Endodermal cell (in vitro differentiated cells): Measurements from ENCODE around the gene CTDNEP1. TPM values are rescaled to one million over a fixed set of nuclear protein-coding genes. Genes with fewer than 3 reads are reported as not detected.

Experiments used
- DNase-seq: peaks from one replicate; pipeline ENCODE4 v3.0.0-alpha.2; 2017
- H3K27ac ChIP-seq: 2 replicates; pipeline ENCODE4 v1.5.1; 2013; ENCODE audit warnings: mild to moderate bottlenecking, low read depth, low read length, moderate library complexity
- H3K27me3 ChIP-seq: 2 replicates; pipeline ENCODE4 v1.6.1; 2013; ENCODE audit warnings: mild to moderate bottlenecking, low read length, moderate library complexity; ENCODE audit not compliant: insufficient read depth, control insufficient read depth, poor library complexity, severe bottlenecking
- H3K36me3 ChIP-seq: 2 replicates; pipeline ENCODE4 v1.7.0; 2013; ENCODE audit warnings: mild to moderate bottlenecking, low read length, moderate library complexity; ENCODE audit not compliant: control insufficient read depth, insufficient read depth
- H3K4me1 ChIP-seq: one replicate; pipeline ENCODE4 v1.7.0; 2013; ENCODE audit warnings: low read length; ENCODE audit not compliant: control insufficient read depth, insufficient read depth
- H3K4me3 ChIP-seq: 2 replicates; pipeline ENCODE4 v1.5.1; 2013; ENCODE audit warnings: mild to moderate bottlenecking, low read length, moderate library complexity
- H3K9ac ChIP-seq: 2 replicates; pipeline ENCODE4 v1.6.1; 2013; ENCODE audit warnings: mild to moderate bottlenecking, low read length, moderate library complexity; ENCODE audit not compliant: poor library complexity, severe bottlenecking; ENCODE audit errors: extremely low read depth
- H3K9me3 ChIP-seq: 2 replicates; pipeline ENCODE4 v1.6.1; 2013; ENCODE audit warnings: mild to moderate bottlenecking, low read length, moderate library complexity; ENCODE audit not compliant: control insufficient read depth
- H3K27ac Mint-ChIP-seq: 2 replicates; pipeline ENCODE4 v1.8.0; 2020; ENCODE audit warnings: mixed read lengths
- H3K27me3 Mint-ChIP-seq: 2 replicates; pipeline ENCODE4 v1.8.0; 2021; ENCODE audit warnings: mild to moderate bottlenecking, mixed read lengths; ENCODE audit not compliant: insufficient read depth
- H3K36me3 Mint-ChIP-seq: 2 replicates; pipeline ENCODE4 v1.8.0; 2020; ENCODE audit warnings: low read depth, mixed read lengths
- H3K4me1 Mint-ChIP-seq: 2 replicates; pipeline ENCODE4 v1.8.0; 2020; ENCODE audit warnings: mixed read lengths
- H3K4me3 Mint-ChIP-seq: 2 replicates; pipeline ENCODE4 v1.8.0; 2020; ENCODE audit warnings: mild to moderate bottlenecking, moderate library complexity, mixed read lengths
- H3K9me3 Mint-ChIP-seq: 2 replicates; pipeline ENCODE4 v1.8.0; 2020; ENCODE audit warnings: mild to moderate bottlenecking, mixed read lengths
- WGBS, 2 experiments: methylation state at CpG; one replicate each; pipeline versions ENCODE4 v1.1.5 to v1.1.7; 2013; ENCODE audit warnings: missing lambda C conversion rate in 2 of 2, mixed read lengths in 1 of 2; ENCODE audit not compliant: insufficient coverage in 1 of 2, insufficient read length in 1 of 2; 5-methylcytosine and 5-hydroxymethylcytosine counted together
- total RNA-seq, 2 donors: library from RNA; stranded (reverse); fragmentation: NEBNext Ultra II Directional in 1 of 2; extraction: Animal tissue kit (Norgen Biotek cat#: 25700) in 1 of 2; gene quantifications; 2 replicates in 1 of 2; 3 replicates in 1 of 2; pipeline ENCODE4 v1.2.1, GENCODE V29; 2021
- TF ChIP-seq, protein P1 (sequence below): fragments of 200-600 bp; sonication (generic); conservative IDR thresholded peaks from 2 replicates; pipeline ENCODE4 v1.5.0; 2021; ENCODE audit warnings: antibody characterized with exemption, mild to moderate bottlenecking

CTDNEP1 gene
- total RNA-seq, 2 donors from 2014 or later = 123 to 125 TPM

- Histone ChIP-seq H3K27ac (no peak overlapping the region), H3K27me3 (peaks cover 57% of the 10 kb centered on the region)
Observed at GRCh38 chr17:7293159-7293558, 41.6 kb upstream of the CTDNEP1 start.

DNA sequence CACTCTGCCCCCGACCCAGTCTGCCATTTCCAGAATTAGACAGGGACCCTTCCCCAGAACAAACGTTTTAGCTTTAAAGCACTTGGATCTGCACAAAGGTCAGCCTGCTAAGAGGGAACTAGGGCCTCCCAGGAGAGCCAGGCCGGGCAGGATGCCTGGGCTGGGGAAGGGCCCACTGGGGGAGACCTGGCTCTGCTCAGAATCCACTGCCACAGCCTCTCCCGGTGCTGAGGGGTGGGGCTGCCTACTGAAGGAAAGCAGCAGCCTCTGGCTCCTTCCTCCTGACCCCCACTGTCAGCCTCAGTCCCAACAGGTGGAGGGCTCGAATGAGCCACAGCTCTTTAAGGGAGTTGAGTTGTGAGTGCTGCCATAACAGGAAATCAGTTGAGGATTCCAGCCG, 41.2 kb upstream of the CTDNEP1 start:
- WGBS, 2 experiments = 64 to 76% methylated on average over 5 to 6 of the region's 6 CpGs
- Histone ChIP-seq H3K4me1 (no peaks in the 10 kb centered on the region), H3K9ac (no peak overlapping the region), H3K9me3 (no peaks in the 10 kb centered on the region), H3K27me3 (peaks cover 54% of the 10 kb centered on the region), H3K4me3 (no peak overlapping the region), H3K27ac (no peak overlapping the region), H3K36me3 (no peaks in the 10 kb centered on the region)
- Mint-ChIP-seq H3K4me3 (no peak overlapping the region), H3K4me1 (peaks cover 3% of the 10 kb centered on the region), H3K27ac (no peak overlapping the region), H3K9me3 (no peaks in the 10 kb centered on the region), H3K27me3 (peaks cover 67% of the 10 kb centered on the region), H3K36me3 (no peaks in the 10 kb centered on the region)
- TF ChIP-seq, protein P1, sequence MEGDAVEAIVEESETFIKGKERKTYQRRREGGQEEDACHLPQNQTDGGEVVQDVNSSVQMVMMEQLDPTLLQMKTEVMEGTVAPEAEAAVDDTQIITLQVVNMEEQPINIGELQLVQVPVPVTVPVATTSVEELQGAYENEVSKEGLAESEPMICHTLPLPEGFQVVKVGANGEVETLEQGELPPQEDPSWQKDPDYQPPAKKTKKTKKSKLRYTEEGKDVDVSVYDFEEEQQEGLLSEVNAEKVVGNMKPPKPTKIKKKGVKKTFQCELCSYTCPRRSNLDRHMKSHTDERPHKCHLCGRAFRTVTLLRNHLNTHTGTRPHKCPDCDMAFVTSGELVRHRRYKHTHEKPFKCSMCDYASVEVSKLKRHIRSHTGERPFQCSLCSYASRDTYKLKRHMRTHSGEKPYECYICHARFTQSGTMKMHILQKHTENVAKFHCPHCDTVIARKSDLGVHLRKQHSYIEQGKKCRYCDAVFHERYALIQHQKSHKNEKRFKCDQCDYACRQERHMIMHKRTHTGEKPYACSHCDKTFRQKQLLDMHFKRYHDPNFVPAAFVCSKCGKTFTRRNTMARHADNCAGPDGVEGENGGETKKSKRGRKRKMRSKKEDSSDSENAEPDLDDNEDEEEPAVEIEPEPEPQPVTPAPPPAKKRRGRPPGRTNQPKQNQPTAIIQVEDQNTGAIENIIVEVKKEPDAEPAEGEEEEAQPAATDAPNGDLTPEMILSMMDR = no peak
- no peak for DNase-seq

More at GRCh38 chr17:7293159-7293558, 41.6 kb upstream of the CTDNEP1 start:
- no peak overlapping the region for H3K4me3 ChIP-seq
- no peaks in the 10 kb centered on the region for H3K9me3 ChIP-seq
- H3K27me3 Mint-ChIP-seq = peaks cover 68% of the 10 kb centered on the region
- no peaks in the 10 kb centered on the region for H3K9me3 Mint-ChIP-seq
- TF ChIP-seq, protein P1 = no peak
- WGBS, 2 experiments = 97 to 98% methylated on average over 7 to 11 of the region's 11 CpGs
- no peak for DNase-seq
- peaks cover 3% of the 10 kb centered on the region for H3K4me1 Mint-ChIP-seq
- H3K27ac Mint-ChIP-seq = no peak overlapping the region
- H3K36me3 Mint-ChIP-seq = no peaks in the 10 kb centered on the region
- H3K36me3 ChIP-seq = no peaks in the 10 kb centered on the region
- no peaks in the 10 kb centered on the region for H3K4me1 ChIP-seq
- no peak overlapping the region for H3K9ac ChIP-seq
- no peak overlapping the region for H3K4me3 Mint-ChIP-seq

DNA sequence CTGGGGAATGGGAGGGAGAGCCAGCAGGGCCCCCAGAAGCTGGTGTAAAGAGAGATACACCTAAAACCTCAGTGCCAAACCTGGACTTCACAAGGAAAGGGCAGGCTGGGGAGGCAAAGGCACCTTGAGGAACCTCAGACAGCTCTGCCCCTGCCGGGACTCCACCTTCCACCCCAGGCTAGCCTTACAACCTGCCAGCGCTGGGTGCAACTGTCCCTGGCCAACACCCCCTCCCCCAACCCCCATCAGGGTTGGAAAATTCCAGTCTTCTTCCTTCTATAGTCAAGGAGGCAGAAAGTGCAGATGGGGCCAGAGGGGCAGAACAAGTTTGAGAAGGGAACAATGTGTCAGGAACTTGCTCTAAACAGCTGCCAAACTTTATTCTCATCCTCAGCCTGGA, 40.7 kb upstream of the CTDNEP1 start:
- DNase-seq = no peak
- H3K4me3 ChIP-seq = no peak overlapping the region
- no peak overlapping the region for H3K9ac ChIP-seq
- peaks cover 71% of the 10 kb centered on the region for H3K27me3 Mint-ChIP-seq
- no peaks in the 10 kb centered on the region for H3K9me3 Mint-ChIP-seq
- TF ChIP-seq, protein P1 = no peak
- no peaks in the 10 kb centered on the region for H3K36me3 ChIP-seq
- 100% methylated on average over 2 of the region's 2 CpGs; no CpG with 5 or more reads in 1 of the 2 experiments for WGBS, 2 experiments
- no peak overlapping the region for H3K27ac Mint-ChIP-seq
- no peaks in the 10 kb centered on the region for H3K9me3 ChIP-seq
- no peak overlapping the region for H3K27ac ChIP-seq
- no peaks in the 10 kb centered on the region for H3K36me3 Mint-ChIP-seq
- H3K4me1 Mint-ChIP-seq = peaks cover 3% of the 10 kb centered on the region
- H3K27me3 ChIP-seq = peaks cover 54% of the 10 kb centered on the region
- no peaks in the 10 kb centered on the region for H3K4me1 ChIP-seq
- no peak overlapping the region for H3K4me3 Mint-ChIP-seq
